Measurements from ENCODE around the gene GRK7. TPM values are rescaled to one million over a fixed set of nuclear protein-coding genes. Genes with fewer than 3 reads are reported as not detected.
"Not testable (repeated sequence)": the region's sequence is repeated elsewhere in the genome, so short reads cannot be mapped to it uniquely, and the experiment has no call there.

GRK7 gene
- total RNA-seq, 6 experiments from 2014 or later: not detected

DNA sequence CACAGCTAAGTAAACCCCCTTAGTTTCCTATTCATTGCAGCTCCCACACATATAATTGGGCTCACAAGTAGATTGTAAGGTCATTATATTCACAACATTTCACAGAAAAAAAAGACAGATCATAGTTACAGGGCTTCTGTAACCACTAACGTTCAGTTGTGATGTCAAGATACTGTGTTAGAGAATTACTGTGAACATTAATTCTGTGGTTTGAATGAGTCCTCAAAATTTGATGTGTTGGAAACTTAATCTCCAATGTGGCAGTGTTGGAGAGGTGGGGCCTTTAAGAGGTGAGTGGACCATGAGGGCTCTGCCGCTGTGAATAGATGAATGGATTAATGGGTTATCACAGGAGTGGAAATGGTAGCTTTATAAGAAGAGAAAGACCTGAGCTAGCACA lies 21.3 kb downstream of the GRK7 start:
- Mint-ChIP-seq H3K9me3 (no peaks in the 10 kb centered on the region), H3K4me1 (ENCODE audit: low read depth) (no peaks in the 10 kb centered on the region), H3K36me3 (ENCODE audit: low read depth) (no peaks in the 10 kb centered on the region), H3K4me3 (no peak overlapping the region), H3K27ac (no peak overlapping the region), H3K27me3 (ENCODE audit: insufficient read depth) (peaks cover 24% of the 10 kb centered on the region)
- DNase-seq: no peak
- TF ChIP-seq, protein P1, sequence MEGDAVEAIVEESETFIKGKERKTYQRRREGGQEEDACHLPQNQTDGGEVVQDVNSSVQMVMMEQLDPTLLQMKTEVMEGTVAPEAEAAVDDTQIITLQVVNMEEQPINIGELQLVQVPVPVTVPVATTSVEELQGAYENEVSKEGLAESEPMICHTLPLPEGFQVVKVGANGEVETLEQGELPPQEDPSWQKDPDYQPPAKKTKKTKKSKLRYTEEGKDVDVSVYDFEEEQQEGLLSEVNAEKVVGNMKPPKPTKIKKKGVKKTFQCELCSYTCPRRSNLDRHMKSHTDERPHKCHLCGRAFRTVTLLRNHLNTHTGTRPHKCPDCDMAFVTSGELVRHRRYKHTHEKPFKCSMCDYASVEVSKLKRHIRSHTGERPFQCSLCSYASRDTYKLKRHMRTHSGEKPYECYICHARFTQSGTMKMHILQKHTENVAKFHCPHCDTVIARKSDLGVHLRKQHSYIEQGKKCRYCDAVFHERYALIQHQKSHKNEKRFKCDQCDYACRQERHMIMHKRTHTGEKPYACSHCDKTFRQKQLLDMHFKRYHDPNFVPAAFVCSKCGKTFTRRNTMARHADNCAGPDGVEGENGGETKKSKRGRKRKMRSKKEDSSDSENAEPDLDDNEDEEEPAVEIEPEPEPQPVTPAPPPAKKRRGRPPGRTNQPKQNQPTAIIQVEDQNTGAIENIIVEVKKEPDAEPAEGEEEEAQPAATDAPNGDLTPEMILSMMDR (IDR thresholded peaks at IDR 0.05): no peak

DNA sequence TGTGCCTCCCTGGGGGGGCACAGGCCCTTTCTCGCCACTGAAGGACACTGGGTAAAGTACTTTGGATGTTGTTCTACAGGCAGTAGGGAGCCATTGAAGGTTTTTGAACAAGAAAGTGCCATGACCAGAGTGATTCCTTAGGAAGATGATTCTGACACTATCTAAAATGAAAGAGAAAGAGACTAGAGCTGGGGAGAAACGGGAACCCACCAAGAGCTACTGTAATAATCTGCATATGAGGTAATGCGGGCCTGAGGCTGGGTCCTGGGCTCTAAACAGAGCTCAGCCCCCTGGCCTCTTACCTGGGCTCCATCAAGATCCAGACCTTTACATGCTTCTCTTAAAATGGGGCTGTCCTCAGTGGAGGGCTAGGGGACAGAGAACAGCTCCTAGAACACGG lies 24.9 kb downstream of the GRK7 start:
- no peak for DNase-seq
- no peak overlapping the region for H3K27ac Mint-ChIP-seq
- H3K36me3 Mint-ChIP-seq (ENCODE audit: low read depth): no peaks in the 10 kb centered on the region
- no peaks in the 10 kb centered on the region for H3K4me1 Mint-ChIP-seq (ENCODE audit: low read depth)
- no peaks in the 10 kb centered on the region for H3K9me3 Mint-ChIP-seq
- no peak overlapping the region for H3K4me3 Mint-ChIP-seq
- peaks cover 18% of the 10 kb centered on the region for H3K27me3 Mint-ChIP-seq (ENCODE audit: insufficient read depth)
- TF ChIP-seq, protein P1 (IDR thresholded peaks at IDR 0.05): no peak

DNA sequence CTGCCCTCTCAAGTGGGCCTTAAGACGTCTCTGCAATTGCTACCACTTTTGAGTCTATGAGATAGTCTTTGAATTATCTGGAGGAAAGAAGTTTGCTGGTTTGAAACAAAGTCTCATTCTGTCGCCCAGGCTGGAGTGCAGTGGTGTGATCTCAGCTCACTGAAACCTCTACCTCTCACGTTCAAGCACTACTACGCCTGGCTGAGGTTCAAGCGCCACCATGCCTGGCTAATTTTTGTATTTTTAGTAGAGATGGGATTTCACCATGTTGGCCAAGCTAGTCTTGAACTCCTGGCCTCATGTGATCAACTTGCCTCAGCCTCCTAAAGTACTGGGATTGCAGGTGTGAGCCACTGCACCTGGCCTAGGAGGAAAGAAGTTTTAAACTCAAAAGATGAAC lies 25.5 kb downstream of the GRK7 start:
- not testable (repeated sequence) for DNase-seq; H3K4me1 Mint-ChIP-seq (ENCODE audit: low read depth); H3K27ac Mint-ChIP-seq; H3K36me3 Mint-ChIP-seq (ENCODE audit: low read depth); H3K4me3 Mint-ChIP-seq; H3K9me3 Mint-ChIP-seq
- peaks cover 14% of the 10 kb centered on the region for H3K27me3 Mint-ChIP-seq (ENCODE audit: insufficient read depth)

DNA sequence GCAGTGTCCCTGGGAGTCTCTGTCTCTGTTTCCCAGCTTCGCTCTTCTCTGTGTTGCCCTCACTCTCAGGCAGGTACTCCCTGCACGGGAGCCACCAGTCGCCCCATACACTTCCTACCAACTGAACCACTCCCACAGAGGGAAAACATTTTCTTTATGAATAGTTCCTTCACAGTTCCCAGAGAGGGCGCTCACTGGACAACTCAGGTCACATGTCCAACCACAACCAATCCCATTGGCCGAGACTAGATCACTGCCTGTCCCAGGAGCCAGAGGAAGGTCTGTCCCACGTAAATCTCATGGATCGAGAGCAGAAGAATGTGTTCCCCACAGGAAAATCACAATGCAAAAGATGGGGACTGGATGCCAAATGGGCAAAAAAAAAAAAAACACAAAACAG lies 26.1 kb downstream of the GRK7 start:
- TF ChIP-seq, protein P1 (IDR thresholded peaks at IDR 0.05): no peak
- DNase-seq: no peak
- no peak overlapping the region for H3K4me3 Mint-ChIP-seq
- no peaks in the 10 kb centered on the region for H3K36me3 Mint-ChIP-seq (ENCODE audit: low read depth)
- no peaks in the 10 kb centered on the region for H3K4me1 Mint-ChIP-seq (ENCODE audit: low read depth)
- H3K27ac Mint-ChIP-seq: no peak overlapping the region
- no peaks in the 10 kb centered on the region for H3K9me3 Mint-ChIP-seq
- peaks cover 14% of the 10 kb centered on the region for H3K27me3 Mint-ChIP-seq (ENCODE audit: insufficient read depth)

DNA sequence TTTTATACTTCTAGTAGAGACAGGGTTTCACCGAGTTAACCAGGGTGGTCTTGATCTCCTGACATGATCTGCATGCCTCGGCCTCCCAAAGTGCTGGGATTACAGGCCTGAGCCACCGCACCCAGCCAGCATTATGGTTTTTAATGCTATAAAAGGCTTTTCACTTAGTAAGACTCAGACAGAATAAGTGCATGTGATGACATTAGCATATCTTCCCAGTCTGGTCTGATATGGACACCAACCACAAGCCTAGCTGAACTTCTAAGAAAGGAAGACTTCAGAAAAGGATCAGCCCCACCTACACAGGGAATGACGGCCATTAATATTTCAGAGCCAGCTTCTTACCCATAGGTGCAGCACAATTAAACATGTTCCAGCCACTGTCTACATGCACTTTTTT lies 27.0 kb downstream of the GRK7 start:
- Mint-ChIP-seq H3K4me3 (no peak overlapping the region), H3K36me3 (ENCODE audit: low read depth) (no peaks in the 10 kb centered on the region), H3K27ac (no peak overlapping the region), H3K27me3 (ENCODE audit: insufficient read depth) (peaks cover 20% of the 10 kb centered on the region), H3K4me1 (ENCODE audit: low read depth) (no peaks in the 10 kb centered on the region), H3K9me3 (no peaks in the 10 kb centered on the region)
- DNase-seq: no peak
- TF ChIP-seq, protein P1 (IDR thresholded peaks at IDR 0.05): no peak

DNA sequence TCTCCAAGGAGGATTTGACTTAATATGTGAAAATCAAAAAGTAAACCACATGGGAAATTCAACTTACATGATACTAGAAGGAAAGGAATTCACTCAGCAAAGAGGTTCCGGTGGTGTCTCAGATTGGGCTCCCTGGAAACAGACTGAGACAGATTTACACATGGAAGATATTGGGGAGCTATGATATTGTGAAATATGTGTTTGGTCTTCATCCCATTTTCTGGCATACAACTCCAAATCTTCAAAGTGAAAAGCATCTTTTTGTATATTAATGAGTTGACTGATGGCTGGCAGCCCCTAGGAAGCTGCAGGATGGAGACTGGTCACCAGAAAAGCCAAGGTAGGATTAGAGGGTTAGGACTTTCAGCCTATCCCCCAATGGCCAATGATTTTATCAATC lies 29.3 kb downstream of the GRK7 start:
- Mint-ChIP-seq H3K4me3 (no peak overlapping the region), H3K4me1 (ENCODE audit: low read depth) (peaks cover 1% of the 10 kb centered on the region; the same call in 1 of the 2 replicates), H3K27ac (no peak overlapping the region), H3K9me3 (no peaks in the 10 kb centered on the region), H3K27me3 (ENCODE audit: insufficient read depth) (peaks cover 15% of the 10 kb centered on the region), H3K36me3 (ENCODE audit: low read depth) (no peaks in the 10 kb centered on the region)
- TF ChIP-seq, protein P1 (IDR thresholded peaks at IDR 0.05): no peak
- no peak for DNase-seq

All from HFFc6 (cell line).